Upper lobe of right lung (tissue), 1 donor: ENCODE results near the gene HRH1. TPM values are rescaled to one million over a fixed set of nuclear protein-coding genes. Genes with fewer than 3 reads are reported as not detected.
A peak's percentile ranks its signal among the peaks of the same experiment; 100 is the strongest.

Experiments
- ATAC-seq: fragments of 200-7000 bp; cut with Tn5 transposase; one replicate; pipeline ENCODE4 v1.9.1; 2020; ENCODE audit warnings: mild to moderate bottlenecking, moderate library complexity
- DNase-seq: peaks from one replicate; pipeline ENCODE4 v3.0.0-alpha.2; 2020
- H3K27ac ChIP-seq: fragments of 200-600 bp; one replicate; pipeline ENCODE4 v1.8.0; 2022
- H3K27me3 ChIP-seq: fragments of 200-600 bp; one replicate; pipeline ENCODE4 v1.8.0; 2022; ENCODE audit warnings: mild to moderate bottlenecking
- H3K36me3 ChIP-seq: fragments of 200-600 bp; one replicate; pipeline ENCODE4 v1.8.0; 2022
- H3K4me1 ChIP-seq: fragments of 200-600 bp; one replicate; pipeline ENCODE4 v1.8.0; 2022
- H3K4me3 ChIP-seq: fragments of 200-600 bp; one replicate; pipeline ENCODE4 v1.8.0; 2022; ENCODE audit warnings: mild to moderate bottlenecking
- H3K9me3 ChIP-seq: fragments of 200-600 bp; one replicate; pipeline ENCODE4 v1.8.0; 2022
- CTCF ChIP-seq: fragments of 200-600 bp; IDR thresholded peaks from one replicate; pipeline ENCODE4 v1.8.0; 2022; ENCODE audit warnings: antibody characterized with exemption
- intact Hi-C: fragments of 100-400 bp; cut with DNase I; formaldehyde crosslinking; loops from one replicate; pipeline ENCODE4 v1.11.0; 2022
- total RNA-seq: library from RNA; stranded (reverse); fragmentation: NEBNext Ultra II Directional; extraction: Animal tissue kit (Norgen Biotek cat#: 25700); gene quantifications from one replicate; pipeline ENCODE4 v1.2.1, GENCODE V29; 2021
- donor health status: DM: no; HTN: yes; CAD: no; lungs with severe emphysema.

HRH1 gene
- total RNA-seq, 1 donor from 2014 or later: 12.0 TPM

GRCh38 chr3:11118181-11118682, 36.1 kb upstream of the HRH1 start:
- DNase-seq: no peak
- no peak for TF ChIP-seq CTCF
- Histone ChIP-seq H3K4me1 (no peaks in the 10 kb centered on the region), H3K9me3 (no peaks in the 10 kb centered on the region), H3K36me3 (no peaks in the 10 kb centered on the region), H3K27ac (no peak overlapping the region), H3K27me3 (no peaks in the 10 kb centered on the region), H3K4me3 (no peak overlapping the region)
- no peak for ATAC-seq
- intact Hi-C loops: no loop called here

DNA sequence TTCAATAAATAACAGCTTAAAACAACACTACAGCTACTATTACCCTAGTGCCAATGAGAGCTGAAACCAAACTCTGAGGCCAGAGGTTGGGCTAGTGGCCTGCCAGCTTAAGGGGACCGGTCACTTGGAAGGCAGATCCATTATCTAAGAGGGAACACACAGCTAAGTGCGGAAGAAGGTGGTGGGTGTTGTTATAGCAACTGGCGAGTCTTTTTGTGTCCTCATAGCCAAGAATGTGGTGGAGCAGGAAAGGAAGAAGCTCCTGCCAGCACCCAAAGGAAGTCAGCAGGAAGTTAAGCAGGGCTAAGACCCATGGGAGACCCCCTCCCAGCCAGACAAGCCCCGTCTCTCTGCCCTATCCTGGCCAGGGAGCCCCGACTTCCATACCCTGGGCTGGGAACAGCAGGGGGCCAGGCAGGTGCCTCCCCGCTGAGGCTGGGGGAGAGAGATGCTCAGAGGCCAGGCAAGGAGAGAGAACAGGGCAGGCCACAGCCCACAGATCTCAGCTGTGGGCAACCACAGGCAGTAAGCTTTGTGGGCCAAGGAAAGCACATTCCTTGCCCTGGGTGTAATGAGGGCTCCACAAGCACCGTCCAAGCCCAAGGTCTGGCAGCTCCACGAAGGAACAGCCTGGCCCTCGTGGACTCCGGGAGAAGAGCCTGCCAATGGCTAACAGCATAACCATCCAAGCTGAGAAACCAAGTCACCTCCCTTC, 34.0 kb upstream of the HRH1 start:
- ATAC-seq (peak; percentile 14), DNase-seq (no peak)
- Histone ChIP-seq H3K9me3 (no peaks in the 10 kb centered on the region), H3K4me1 (no peaks in the 10 kb centered on the region), H3K27ac (no peak overlapping the region), H3K27me3 (no peaks in the 10 kb centered on the region), H3K4me3 (no peak overlapping the region), H3K36me3 (no peaks in the 10 kb centered on the region)
- intact Hi-C loops: no loop called here
- no peak for TF ChIP-seq CTCF

GRCh38 chr3:11126653-11127052, 27.6 kb upstream of the HRH1 start:
- Histone ChIP-seq H3K27ac (no peak overlapping the region), H3K36me3 (no peaks in the 10 kb centered on the region), H3K4me1 (no peaks in the 10 kb centered on the region), H3K9me3 (no peaks in the 10 kb centered on the region), H3K27me3 (no peaks in the 10 kb centered on the region), H3K4me3 (no peak overlapping the region)
- no peak for TF ChIP-seq CTCF
- ATAC-seq (no peak), DNase-seq (no peak)
- intact Hi-C loops: no loop called here

- TF ChIP-seq CTCF: no peak
- H3K4me1 ChIP-seq: no peaks in the 10 kb centered on the region
- no peak for DNase-seq
- no peak overlapping the region for H3K4me3 ChIP-seq
- no peak for ATAC-seq
- H3K27me3 ChIP-seq: no peaks in the 10 kb centered on the region
- H3K36me3 ChIP-seq: no peaks in the 10 kb centered on the region
- intact Hi-C loops: no loop called here
- no peak overlapping the region for H3K27ac ChIP-seq
- no peaks in the 10 kb centered on the region for H3K9me3 ChIP-seq
Observed at GRCh38 chr3:11128682-11129632, 25.3 kb upstream of the HRH1 start.

GRCh38 chr3:11130385-11130784, 23.9 kb upstream of the HRH1 start:
- Histone ChIP-seq H3K27me3 (no peaks in the 10 kb centered on the region), H3K36me3 (no peaks in the 10 kb centered on the region), H3K27ac (no peak overlapping the region), H3K4me3 (no peak overlapping the region), H3K4me1 (no peaks in the 10 kb centered on the region), H3K9me3 (no peaks in the 10 kb centered on the region)
- no peak for DNase-seq
- TF ChIP-seq CTCF: no peak
- intact Hi-C loops: no loop called here
- ATAC-seq: no peak
